Transverse colon (tissue), 4 donors: Measurements from ENCODE around the gene LRRC8D. TPM values are rescaled to one million over a fixed set of nuclear protein-coding genes. Genes with fewer than 3 reads are reported as not detected.

Experiments used
- DNase-seq: peaks from one replicate; pipeline ENCODE4 v3.0.0-alpha.2; 2019
- H3K27ac ChIP-seq, 4 donors: fragments of 200-600 bp; sonication (generic); 2 replicates each; pipeline ENCODE4 v1.5.1; 2016 to 2018; ENCODE audit warnings: inconsistent platforms in 4 of 4
- H3K27me3 ChIP-seq: fragments of 200-600 bp; sonication (generic); 2 replicates; pipeline ENCODE4 v1.5.1; 2017; ENCODE audit warnings: inconsistent platforms
- H3K36me3 ChIP-seq, 4 donors: fragments of 200-600 bp; sonication (generic); 2 replicates each; pipeline ENCODE4 v1.5.1; 2017 to 2019; ENCODE audit warnings: inconsistent platforms in 4 of 4
- H3K4me1 ChIP-seq, 4 donors: fragments of 200-600 bp; sonication (generic); 2 replicates each; pipeline ENCODE4 v1.5.1; 2017 to 2020; ENCODE audit warnings: inconsistent platforms in 4 of 4
- H3K4me3 ChIP-seq, 4 donors: fragments of 200-600 bp; sonication (generic); 1 replicate in 1 of 4; 2 replicates in 3 of 4; pipeline versions ENCODE4 v1.5.1 to v1.6.1; 2017 to 2019; ENCODE audit warnings: inconsistent platforms in 4 of 4
- H3K9me3 ChIP-seq, 2 donors: fragments of 200-600 bp; sonication (generic); 2 replicates each; pipeline ENCODE4 v1.5.1; 2017 to 2019; ENCODE audit warnings: inconsistent platforms in 2 of 2
- EP300 ChIP-seq: sonication (generic); formaldehyde crosslinking; IDR thresholded peaks from one replicate; pipeline ENCODE4 v1.6.1; 2017; ENCODE audit warnings: antibody characterized with exemption, low read depth
- POLR2A ChIP-seq: fragments of 450-650 bp; IDR thresholded peaks from one replicate; pipeline ENCODE4 v1.6.1; 2016; ENCODE audit warnings: antibody characterized with exemption, mild to moderate bottlenecking, moderate library complexity
- POLR2AphosphoS5 ChIP-seq, 3 donors: sonication (generic); formaldehyde crosslinking; IDR thresholded peaks; one replicate each; pipeline ENCODE4 v1.6.1; 2016; ENCODE audit warnings: antibody characterized with exemption in 3 of 3
- WGBS, 2 donors: methylation state at CpG; one replicate each; pipeline ENCODE4 v1.1.5; 2018; ENCODE audit warnings: low coverage in 1 of 2; 5-methylcytosine and 5-hydroxymethylcytosine counted together
- in situ Hi-C, 4 donors: fragments of 200-750 bp; cut with MboI; loops; one replicate each; pipeline versions ENCODE4 v1.15.0 to v1.15.1; 2017; ENCODE audit warnings: low sequenced_read_pairs in 3 of 4, low pct_ligation_motif_present in 1 of 4, low pct_unique_long_range_greater_than_20kb in 1 of 4
- intact Hi-C: fragments of 100-400 bp; cut with DNase I; formaldehyde crosslinking; loops from one replicate; pipeline ENCODE4 v1.15.1; 2023; ENCODE audit warnings: low total_unique reads
- total RNA-seq, 4 donors: library from RNA; depleted of rRNA; stranded (reverse); fragments of >200 nt; gene quantifications; one replicate each; pipeline ENCODE4 v1.1.0, GENCODE V29; 2016
- TF ChIP-seq, protein P1 (sequence below), 5 experiments: fragments of 200-600 bp in 3 of 5; fragments of 450-650 bp in 2 of 5; sonication (generic) in 3 of 5; IDR thresholded peaks; 1 replicate in 2 of 5; 2 replicates in 3 of 5; pipeline ENCODE4 v1.5.1; 2016 to 2017; ENCODE audit warnings: antibody characterized with exemption in 5 of 5, inconsistent platforms in 3 of 5, mild to moderate bottlenecking in 2 of 5, moderate library complexity in 1 of 5

Gene LRRC8D
- total RNA-seq, 4 donors from 2014 or later = 8.2 to 81.5 (median 52.4) TPM

DNA sequence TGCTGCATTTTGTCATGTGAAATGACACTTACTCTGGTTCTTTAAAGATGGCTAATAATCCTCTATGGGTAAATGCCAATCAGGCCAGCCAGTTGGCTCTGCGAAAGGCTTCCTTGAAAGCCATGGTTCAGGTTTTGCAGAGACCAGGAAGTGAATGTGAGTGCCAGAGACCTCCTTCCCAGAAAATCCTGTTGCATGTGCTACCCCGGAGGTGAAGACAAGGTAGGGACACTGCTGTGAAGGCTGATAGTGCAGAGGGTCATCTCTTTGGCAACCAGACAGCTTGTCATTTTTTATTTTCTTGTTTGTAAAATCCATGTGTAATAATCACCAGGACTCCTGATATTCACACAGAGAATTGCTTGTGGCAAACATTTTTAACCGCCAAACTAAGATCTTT lies 18.7 kb downstream of the LRRC8D start:
- no peak for TF ChIP-seq POLR2A
- TF ChIP-seq EP300 = no peak
- TF ChIP-seq, protein P1, sequence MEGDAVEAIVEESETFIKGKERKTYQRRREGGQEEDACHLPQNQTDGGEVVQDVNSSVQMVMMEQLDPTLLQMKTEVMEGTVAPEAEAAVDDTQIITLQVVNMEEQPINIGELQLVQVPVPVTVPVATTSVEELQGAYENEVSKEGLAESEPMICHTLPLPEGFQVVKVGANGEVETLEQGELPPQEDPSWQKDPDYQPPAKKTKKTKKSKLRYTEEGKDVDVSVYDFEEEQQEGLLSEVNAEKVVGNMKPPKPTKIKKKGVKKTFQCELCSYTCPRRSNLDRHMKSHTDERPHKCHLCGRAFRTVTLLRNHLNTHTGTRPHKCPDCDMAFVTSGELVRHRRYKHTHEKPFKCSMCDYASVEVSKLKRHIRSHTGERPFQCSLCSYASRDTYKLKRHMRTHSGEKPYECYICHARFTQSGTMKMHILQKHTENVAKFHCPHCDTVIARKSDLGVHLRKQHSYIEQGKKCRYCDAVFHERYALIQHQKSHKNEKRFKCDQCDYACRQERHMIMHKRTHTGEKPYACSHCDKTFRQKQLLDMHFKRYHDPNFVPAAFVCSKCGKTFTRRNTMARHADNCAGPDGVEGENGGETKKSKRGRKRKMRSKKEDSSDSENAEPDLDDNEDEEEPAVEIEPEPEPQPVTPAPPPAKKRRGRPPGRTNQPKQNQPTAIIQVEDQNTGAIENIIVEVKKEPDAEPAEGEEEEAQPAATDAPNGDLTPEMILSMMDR (IDR thresholded peaks at IDR 0.05) = no peak
- no peak for TF ChIP-seq POLR2AphosphoS5 (IDR thresholded peaks at IDR 0.05)
- Histone ChIP-seq H3K4me1 (peaks cover 8 to 42% (median 19%) of the 10 kb centered on the region in 4 donors), H3K27ac (no peak overlapping the region), H3K27me3 (no peaks in the 10 kb centered on the region), H3K36me3 (no peaks in the 10 kb centered on the region), H3K9me3 (no peaks in the 10 kb centered on the region), H3K4me3 (no peak overlapping the region)
- in situ Hi-C loops = no loop called here
- DNase-seq = no peak
- 96 to 100% methylated on average over 1 to 3 of the region's 3 CpGs for WGBS, 2 donors
- intact Hi-C loops = no loop called here

DNA sequence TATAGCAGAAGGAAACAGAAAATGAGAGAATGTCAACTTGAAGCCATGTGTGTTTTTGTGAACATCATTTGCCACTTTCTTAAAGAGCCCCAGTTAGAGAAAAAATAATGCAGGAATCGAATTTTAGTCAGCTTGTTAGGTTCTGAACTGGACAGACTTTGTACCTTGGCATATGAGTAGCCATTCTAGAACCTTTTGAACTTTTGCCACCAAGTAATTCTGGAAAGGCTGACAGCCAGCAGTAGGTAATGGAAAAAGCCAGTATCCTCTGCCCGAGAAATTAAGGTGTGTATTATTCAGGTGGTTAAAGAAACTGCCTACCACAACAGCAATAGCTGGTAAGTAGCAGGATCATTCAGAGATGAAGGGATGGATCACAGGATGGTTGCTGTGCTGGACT lies 20.7 kb downstream of the LRRC8D start:
- no peaks in the 10 kb centered on the region for H3K27me3 ChIP-seq
- H3K9me3 ChIP-seq = no peaks in the 10 kb centered on the region
- no peak for DNase-seq
- TF ChIP-seq POLR2A = no peak
- peak in 1 of 3 donors; percentile 42 for TF ChIP-seq POLR2AphosphoS5 (IDR thresholded peaks at IDR 0.05)
- 52 to 53% methylated on average over 2 of the region's 2 CpGs for WGBS, 2 donors
- no peaks in the 10 kb centered on the region for H3K36me3 ChIP-seq
- peak overlapping the region in 1 of 4 donors; percentile 50 for H3K27ac ChIP-seq
- in situ Hi-C loops (no loop called here), intact Hi-C loops (no loop called here)
- no peak overlapping the region for H3K4me3 ChIP-seq
- H3K4me1 ChIP-seq = peaks cover 8 to 31% (median 18%) of the 10 kb centered on the region in 4 donors

DNA sequence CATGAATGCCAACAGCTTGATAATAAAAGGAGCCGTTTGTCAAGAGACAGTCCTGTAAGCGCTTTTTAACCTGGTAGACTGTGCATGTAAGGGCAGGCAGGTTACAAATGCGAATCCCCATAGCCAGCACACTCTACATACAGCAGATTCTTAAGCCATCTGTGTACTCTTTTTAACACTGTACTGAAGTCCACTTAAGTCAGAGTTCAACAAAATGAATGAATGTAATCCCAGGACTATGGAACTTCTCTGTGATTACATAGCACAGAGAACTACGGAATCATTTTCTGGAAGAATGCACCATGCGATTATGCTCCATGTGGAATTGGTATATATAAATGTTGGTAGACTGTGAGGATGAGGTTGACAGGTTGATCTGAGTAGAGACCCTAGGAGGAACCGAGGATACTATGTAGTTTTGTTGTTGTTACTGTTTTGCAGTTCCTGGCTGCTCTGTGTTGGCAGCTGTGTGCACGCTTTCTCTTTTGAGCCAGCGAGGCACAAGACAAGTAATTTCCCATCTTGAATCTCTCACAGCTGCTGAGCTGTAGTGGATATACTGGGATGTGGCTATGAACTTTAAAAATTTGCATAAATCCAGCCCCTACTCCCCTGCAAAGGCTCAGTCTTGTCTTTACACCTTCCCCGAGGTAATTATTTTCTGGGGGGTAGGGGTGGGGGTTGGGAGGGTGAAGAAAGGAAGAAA lies 21.9 kb downstream of the LRRC8D start:
- WGBS, 2 donors = 2 to 25% methylated on average over 4 to 9 of the region's 9 CpGs
- TF ChIP-seq POLR2AphosphoS5 (IDR thresholded peaks at IDR 0.05) = no peak
- TF ChIP-seq POLR2A = no peak
- TF ChIP-seq, protein P1 (IDR thresholded peaks at IDR 0.05) = no peak
- no peak for TF ChIP-seq EP300
- peak overlapping the region; percentile 76 to 86 (median 85) for H3K27ac ChIP-seq
- in situ Hi-C loops = no loop called here
- DNase-seq = no peak
- peak overlapping the region; percentile 64 to 82 (median 73) for H3K4me3 ChIP-seq
- no peaks in the 10 kb centered on the region for H3K27me3 ChIP-seq
- no peaks in the 10 kb centered on the region for H3K36me3 ChIP-seq
- intact Hi-C loops = no loop called here
- H3K4me1 ChIP-seq = peaks cover 5 to 23% (median 10%) of the 10 kb centered on the region in 4 donors
- no peaks in the 10 kb centered on the region for H3K9me3 ChIP-seq

DNA sequence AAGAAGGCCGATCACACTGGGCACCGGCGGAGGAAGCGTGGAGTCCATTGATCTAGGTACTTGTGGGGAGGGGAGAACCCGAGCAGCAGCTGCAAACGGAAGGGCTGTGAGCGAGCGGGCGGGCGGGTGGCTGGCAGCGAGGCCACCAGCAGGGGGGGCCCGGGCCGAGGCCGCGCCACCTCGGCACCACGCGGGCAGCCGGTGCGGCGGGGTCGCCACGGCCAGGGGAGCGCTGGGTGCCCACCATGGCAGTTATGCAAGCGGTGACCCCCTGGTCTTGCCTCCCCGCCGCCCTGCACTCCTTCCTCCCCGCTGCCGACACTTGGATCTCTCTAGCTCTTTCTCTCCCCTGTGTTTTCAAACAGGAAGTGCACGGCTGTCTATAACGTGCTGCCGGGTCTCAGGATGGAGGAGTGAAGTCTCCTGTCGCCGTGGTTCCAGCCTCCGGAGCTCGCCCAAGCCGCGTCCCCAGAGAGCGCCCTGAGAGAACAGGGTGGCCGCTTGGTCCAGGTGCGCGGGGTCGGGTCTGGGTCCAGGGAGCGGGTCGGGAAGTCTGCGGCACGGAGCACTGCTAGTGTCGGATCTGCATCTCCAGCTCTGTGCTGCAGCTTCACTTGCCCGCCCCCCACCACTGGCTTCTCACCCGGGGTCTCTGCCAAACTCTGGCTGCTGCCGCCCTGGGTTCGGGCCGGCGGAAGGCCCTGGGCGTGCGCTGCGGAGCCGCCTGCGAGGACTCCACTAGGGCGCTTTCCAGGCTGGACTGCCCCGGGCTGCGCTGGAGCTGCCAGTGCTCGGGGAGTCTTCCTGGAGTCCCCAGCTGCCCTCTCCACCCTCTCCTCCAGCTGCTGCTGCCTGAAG lies 22.7 kb downstream of the LRRC8D start:
- intact Hi-C loops = no loop called here
- DNase-seq = peak; percentile 80

More for the DNA sequence above, 22.7 kb downstream of the LRRC8D start:
- TF ChIP-seq, protein P1 (IDR thresholded peaks at IDR 0.05) = peak; percentile 35 to 74 (median 61)
- TF ChIP-seq EP300 = no peak
- peak; percentile 17 for TF ChIP-seq POLR2A
- in situ Hi-C loops = no loop called here
- Histone ChIP-seq H3K4me3 (peak overlapping the region; percentile 64 to 82 (median 73)), H3K36me3 (no peaks in the 10 kb centered on the region), H3K27ac (peak overlapping the region; percentile 76 to 86 (median 85)), H3K9me3 (no peaks in the 10 kb centered on the region), H3K27me3 (no peaks in the 10 kb centered on the region), H3K4me1 (peaks cover 5 to 23% (median 10%) of the 10 kb centered on the region in 4 donors)
- 0 to 1% methylated on average over 5 to 54 of the region's 63 CpGs for WGBS, 2 donors
